Endothelial cell of umbilical vein (primary cell): ENCODE results near the gene IL32. TPM values are rescaled to one million over a fixed set of nuclear protein-coding genes. Genes with fewer than 3 reads are reported as not detected.
"Not testable (repeated sequence)": the region's sequence is repeated elsewhere in the genome, so short reads cannot be mapped to it uniquely, and the experiment has no call there.

Experiments used
- BruUV-seq: library from RNA; stranded (reverse); fragments of 400-500 nt; replicated peaks from 2 replicates; lab custom pipeline; 2021; lab: Mats Ljungman, UMichigan
- CTCF ChIA-PET: fragments of 300-600, 350-600 bp; sonication (Branson Sonifier 250); formaldehyde crosslinking; loops from one replicate; lab custom pipeline; 2021; ENCODE audit warnings: antibody characterized with exemption, inconsistent platforms; lab: Charles Lee
- POLR2A ChIA-PET: fragments of 300-600, 350-600 bp; sonication (Branson Sonifier 250); formaldehyde crosslinking; loops from one replicate; lab custom pipeline; 2021; ENCODE audit warnings: antibody characterized with exemption, inconsistent platforms; lab: Charles Lee
- DNase-seq: peaks from one replicate; pipeline ENCODE4 v3.0.0-alpha.2; 2011; ENCODE audit warnings: low read depth, low spot score
- FAIRE-seq: peaks from 2 replicates; lab custom pipeline; 2011; peaks lifted over from hg19 to GRCh38; lab: Jason Lieb, UNC
- H2AFZ ChIP-seq: 2 replicates; pipeline ENCODE4 v1.6.0; 2012; ENCODE audit warnings: low read depth, low read length, control low read depth, inconsistent platforms
- H3K27ac ChIP-seq: 2 replicates; pipeline ENCODE4 v1.5.1; 2011; ENCODE audit warnings: low read depth, mild to moderate bottlenecking, control low read depth, low read length, moderate library complexity; ENCODE audit not compliant: insufficient read depth
- H3K27me3 ChIP-seq, 2 experiments: 2 replicates each; pipeline versions ENCODE4 v1.6.0 to v1.6.1; 2011; ENCODE audit warnings: low read length in 2 of 2, mixed read lengths in 1 of 2; ENCODE audit not compliant: control insufficient read depth in 2 of 2, insufficient read depth in 2 of 2
- H3K36me3 ChIP-seq, 2 experiments: 2 replicates in 1 of 2; 3 replicates in 1 of 2; pipeline ENCODE4 v1.5.1; 2011; ENCODE audit warnings: low read length in 2 of 2, mild to moderate bottlenecking in 1 of 2, moderate library complexity in 1 of 2; ENCODE audit not compliant: control insufficient read depth in 2 of 2, insufficient read depth in 2 of 2; ENCODE audit errors: extremely low read depth in 1 of 2
- H3K4me1 ChIP-seq: 3 replicates; pipeline ENCODE4 v1.5.1; 2011; ENCODE audit warnings: mild to moderate bottlenecking, low read length; ENCODE audit not compliant: control insufficient read depth, insufficient read depth; ENCODE audit errors: extremely low read depth
- H3K4me2 ChIP-seq: 2 replicates; pipeline ENCODE4 v1.6.1; 2011; ENCODE audit warnings: low read length, control low read depth, mixed read lengths; ENCODE audit not compliant: insufficient read depth
- H3K4me3 ChIP-seq, 3 experiments: fragments of 200-600 bp in 1 of 3; sonication (generic), shearing (Covaris generic) in 1 of 3; replicated peaks in 1 of 3; 2 replicates each; pipeline ENCODE4 v1.5.1; 2011 to 2016; ENCODE audit warnings: control low read depth in 3 of 3, low read length in 3 of 3, mild to moderate bottlenecking in 2 of 3, inconsistent platforms in 1 of 3, low read depth in 1 of 3, moderate library complexity in 1 of 3; ENCODE audit not compliant: insufficient read depth in 1 of 3
- H3K79me2 ChIP-seq: 2 replicates; pipeline ENCODE4 v1.6.0; 2012; ENCODE audit warnings: low read length, inconsistent platforms; ENCODE audit not compliant: control insufficient read depth, insufficient read depth
- H3K9ac ChIP-seq: replicated peaks from 2 replicates; pipeline ENCODE3; 2011; ENCODE audit warnings: low read length, control low read depth; ENCODE audit not compliant: insufficient read depth; ENCODE audit errors: extremely low read depth
- H3K9me1 ChIP-seq: replicated peaks from 3 replicates; pipeline ENCODE4 v1.6.0; 2011; ENCODE audit warnings: mild to moderate bottlenecking, low read length; ENCODE audit not compliant: control insufficient read depth, insufficient read depth; ENCODE audit errors: extremely low read depth
- H3K9me3 ChIP-seq: replicated peaks from 2 replicates; pipeline ENCODE4 v1.5.1; 2012; ENCODE audit warnings: low read length, inconsistent platforms; ENCODE audit not compliant: control insufficient read depth, insufficient read depth
- H4K20me1 ChIP-seq: replicated peaks from 2 replicates; pipeline ENCODE3; 2011; ENCODE audit warnings: mild to moderate bottlenecking, low read length; ENCODE audit not compliant: control insufficient read depth, insufficient read depth; ENCODE audit errors: extremely low read depth
- CTCF ChIP-seq, 2 donors: IDR thresholded peaks; 1 replicate in 1 of 2; 2 replicates in 1 of 2; pipeline ENCODE4 v1.5.1; 2011; ENCODE audit warnings: low read length in 2 of 2, mild to moderate bottlenecking in 2 of 2, moderate library complexity in 2 of 2, control low read depth in 1 of 2, inconsistent platforms in 1 of 2, low read depth in 1 of 2; ENCODE audit not compliant: insufficient read depth in 1 of 2; ENCODE audit errors: extremely low read depth in 1 of 2
- EZH2 ChIP-seq: IDR thresholded peaks from 2 replicates; pipeline ENCODE4 v1.6.1; 2012; ENCODE audit warnings: borderline replicate concordance, low read depth, mild to moderate bottlenecking, moderate library complexity, low read length, inconsistent platforms; ENCODE audit not compliant: severe bottlenecking
- FOS ChIP-seq: IDR thresholded peaks from 2 replicates; pipeline ENCODE4 v1.6.1; 2011; ENCODE audit warnings: mild to moderate bottlenecking, low read length, moderate library complexity, borderline replicate concordance; ENCODE audit not compliant: insufficient read depth
- GATA2 ChIP-seq: IDR thresholded peaks from 2 replicates; pipeline ENCODE4 v1.7.0; 2011; ENCODE audit warnings: low read depth, mild to moderate bottlenecking, moderate library complexity, mixed read lengths, low read length; ENCODE audit not compliant: insufficient read length, insufficient read depth
- JUN ChIP-seq: IDR thresholded peaks from 2 replicates; pipeline ENCODE4 v1.6.1; 2011; ENCODE audit warnings: borderline replicate concordance, low read depth; ENCODE audit not compliant: insufficient read length, insufficient read depth
- MAX ChIP-seq: IDR thresholded peaks from 2 replicates; pipeline ENCODE4 v1.6.1; 2011; ENCODE audit not compliant: insufficient read depth, insufficient read length
- MYC ChIP-seq: IDR thresholded peaks from one replicate; pipeline ENCODE4 v1.6.1; 2011; ENCODE audit warnings: mild to moderate bottlenecking, low read depth, low read length
- POLR2A ChIP-seq: IDR thresholded peaks from 2 replicates; pipeline ENCODE4 v1.6.1; 2012; ENCODE audit warnings: low read depth, mild to moderate bottlenecking, control low read depth, low read length
- POLR2AphosphoS5 ChIP-seq: IDR thresholded peaks from 2 replicates; pipeline ENCODE4 v1.6.1; 2012; ENCODE audit warnings: low read depth, mild to moderate bottlenecking, control low read depth, low read length, moderate library complexity; ENCODE audit not compliant: insufficient read depth
- dilution Hi-C: fragments of 300-500 bp; cut with MboI; formaldehyde crosslinking; loops from one replicate; pipeline ENCODE4 v1.15.0; 2019; ENCODE audit warnings: low sequenced_read_pairs; ENCODE audit not compliant: extremely low pct_ligation_motif_present
- intact Hi-C: fragments of 100-400 bp; cut with micrococcal nuclease; formaldehyde crosslinking; loops from one replicate; pipeline ENCODE4 v1.10.0; 2022
- polyA plus RNA-seq, 4 experiments: library from polyadenylated mRNA; depleted of rRNA in 3 of 4; stranded (reverse) in 3 of 4; unstranded in 1 of 4; fragments of >200 nt; gene quantifications; 2 replicates each; pipeline versions ENCODE4 v1.2.1 to v1.2.3, GENCODE V29; 2011 to 2012; ENCODE audit warnings: missing spikeins in 1 of 4
- total RNA-seq: library from RNA; stranded (reverse); gene quantifications from 2 replicates; pipeline ENCODE4 v1.2.3, GENCODE V29; 2021

IL32 gene
- total and polyA plus RNA-seq, 2 donors (not counting 3 experiments of a cell fraction or from before 2014, with no cell fraction given): 55.7 to 336 TPM

- FAIRE-seq (no peak), DNase-seq (no peak)
- Histone ChIP-seq H3K36me3 (peaks cover 0 to 9% of the 10 kb centered on the region in 2 experiments), H3K79me2 (peaks cover 4% of the 10 kb centered on the region), H3K4me2 (no peak overlapping the region), H3K9me1 (no peaks in the 10 kb centered on the region), H3K27me3 (no peaks in the 10 kb centered on the region), H3K4me1 (peaks cover 19% of the 10 kb centered on the region), H3K4me3 (no peak overlapping the region), H2AFZ (no peak overlapping the region), H3K27ac (no peak overlapping the region), H3K9ac (no peak overlapping the region), H3K9me3 (no peaks in the 10 kb centered on the region), H4K20me1 (no peaks in the 10 kb centered on the region)
- intact Hi-C loops: no loop called here
- CTCF ChIA-PET: no interaction called here
- TF ChIP-seq FOS (no peak), EZH2 (no peak), MAX (no peak), POLR2AphosphoS5 (no peak), GATA2 (no peak), POLR2A (no peak), CTCF (IDR thresholded peaks at IDR 0.05; ENCODE audit: extremely low read depth in 1 of 2, insufficient read depth in 1 of 2, low read depth in 1 of 2, low read length in 2 of 2) (no peak), JUN (no peak), MYC (no peak)
- no TSS peak for BruUV-seq
- POLR2A ChIA-PET: no interaction called here
- dilution Hi-C loops: no loop called here
Measured at GRCh38 chr16:3068487-3068886, 3.0 kb downstream of the IL32 start.

- dilution Hi-C loops, H3K4me2 ChIP-seq, intact Hi-C loops, H3K27me3 ChIP-seq, DNase-seq, H3K4me3 ChIP-seq, H3K36me3 ChIP-seq, FAIRE-seq, CTCF ChIA-PET, BruUV-seq, H3K9ac ChIP-seq, POLR2A ChIA-PET, H3K79me2 ChIP-seq, H3K9me3 ChIP-seq, H3K27ac ChIP-seq, H4K20me1 ChIP-seq, H2AFZ ChIP-seq, H3K9me1 ChIP-seq: not testable (repeated sequence)
- peaks cover 19% of the 10 kb centered on the region for H3K4me1 ChIP-seq
Measured at GRCh38 chr16:3069146-3069545, 3.7 kb downstream of the IL32 start.
